HEK293 (cell line): ENCODE measurements around the gene PKP4.

Experiments
- CTCF ChIA-PET: fragments of 350-600 bp; formaldehyde crosslinking; extraction: SDS; loops from one replicate; lab custom pipeline; 2021; ENCODE audit warnings: antibody characterized with exemption; lab: Yijun Ruan, JAX
- POLR2A ChIA-PET: fragments of 300-600 bp; formaldehyde crosslinking; extraction: SDS; loops from one replicate; lab custom pipeline; 2020; ENCODE audit warnings: antibody characterized with exemption, inconsistent platforms; lab: Yijun Ruan, JAX
- H3K27ac ChIP-seq: fragments of 200-500 bp; sonication (Bioruptor generic); 2 replicates; pipeline ENCODE4 v1.5.1; 2014; ENCODE audit warnings: low read depth, low read length, control low read depth, inconsistent platforms; ENCODE audit errors: extremely low read depth
- H3K36me3 ChIP-seq, 2 experiments: fragments of 200-500 bp in 1 of 2; sonication (Bioruptor generic) in 1 of 2; 1 replicate in 1 of 2; 2 replicates in 1 of 2; pipeline ENCODE4 v1.5.1; 2014 to 2017; ENCODE audit warnings: inconsistent platforms in 2 of 2, low read length in 2 of 2; ENCODE audit not compliant: control insufficient read depth in 2 of 2, insufficient read depth in 1 of 2
- H3K4me1 ChIP-seq: fragments of 200-500 bp; sonication (Bioruptor generic); 2 replicates; pipeline ENCODE4 v1.5.1; 2014; ENCODE audit warnings: mild to moderate bottlenecking, low read length, inconsistent platforms; ENCODE audit not compliant: control insufficient read depth, insufficient read depth
- H3K4me3 ChIP-seq: 2 replicates; pipeline ENCODE4 v1.5.1; 2011; ENCODE audit warnings: low read depth, mild to moderate bottlenecking, control low read depth, low read length, moderate library complexity
- H3K9me3 ChIP-seq: fragments of 200-500 bp; sonication (Bioruptor generic); 2 replicates; pipeline ENCODE4 v1.5.1; 2014; ENCODE audit warnings: low read depth, low read length, inconsistent platforms; ENCODE audit not compliant: control insufficient read depth, insufficient read depth
- MZF1 ChIP-seq: fragments of 450-650 bp; formaldehyde crosslinking; IDR thresholded peaks from 2 replicates; pipeline ENCODE4 v1.5.1; 2017; ENCODE audit warnings: missing biosample characterization, missing genetic modification characterization, borderline replicate concordance
- PBX3 ChIP-seq: sonication (generic); formaldehyde crosslinking; IDR thresholded peaks from 2 replicates; pipeline ENCODE4 v1.8.1; 2022; ENCODE audit warnings: mild to moderate bottlenecking, moderate library complexity, missing genetic modification reagents
- RBAK ChIP-seq: fragments of 450-650 bp; formaldehyde crosslinking; IDR thresholded peaks from 2 replicates; pipeline ENCODE4 v1.5.1; 2016; ENCODE audit warnings: missing biosample characterization, missing genetic modification characterization
- SCRT2 ChIP-seq: fragments of 450-650 bp; formaldehyde crosslinking; IDR thresholded peaks from 2 replicates; pipeline ENCODE4 v1.5.1; 2016; ENCODE audit warnings: missing biosample characterization, missing genetic modification characterization
- SP3 ChIP-seq: fragments of 450-650 bp; formaldehyde crosslinking; IDR thresholded peaks from 2 replicates; pipeline ENCODE4 v1.5.1; 2016; ENCODE audit warnings: missing biosample characterization, missing genetic modification characterization
- ZBTB17 ChIP-seq: fragments of 450-650 bp; formaldehyde crosslinking; IDR thresholded peaks from 2 replicates; pipeline ENCODE4 v1.5.1; 2016; ENCODE audit warnings: missing biosample characterization, missing genetic modification characterization
- ZBTB21 ChIP-seq: fragments of 450-650 bp; formaldehyde crosslinking; IDR thresholded peaks from 2 replicates; pipeline ENCODE4 v1.5.1; 2017; ENCODE audit warnings: missing biosample characterization, missing genetic modification characterization
- ZBTB49 ChIP-seq: fragments of 450-650 bp; formaldehyde crosslinking; IDR thresholded peaks from 2 replicates; pipeline ENCODE4 v1.5.1; 2016; ENCODE audit warnings: missing biosample characterization, missing genetic modification characterization, low read depth
- ZFHX2 ChIP-seq: fragments of 450-650 bp; formaldehyde crosslinking; conservative IDR thresholded peaks from 2 replicates; pipeline ENCODE4 v1.5.1; 2016; ENCODE audit warnings: missing biosample characterization, missing genetic modification characterization
- ZNF214 ChIP-seq: fragments of 450-650 bp; formaldehyde crosslinking; IDR thresholded peaks from 2 replicates; pipeline ENCODE4 v1.5.1; 2017; ENCODE audit warnings: missing biosample characterization, mild to moderate bottlenecking, missing genetic modification characterization, borderline replicate concordance
- ZNF280C ChIP-seq: fragments of 450-650 bp; formaldehyde crosslinking; IDR thresholded peaks from 2 replicates; pipeline ENCODE4 v1.5.1; 2016; ENCODE audit warnings: missing biosample characterization, missing genetic modification characterization
- ZNF354C ChIP-seq: fragments of 450-650 bp; formaldehyde crosslinking; IDR thresholded peaks from 2 replicates; pipeline ENCODE4 v1.5.1; 2016; ENCODE audit warnings: missing biosample characterization, missing genetic modification characterization, low read depth, borderline replicate concordance
- ZNF37A ChIP-seq: fragments of 450-650 bp; IDR thresholded peaks from 2 replicates; pipeline ENCODE4 v1.5.1; 2018; ENCODE audit warnings: missing biosample characterization, missing genetic modification characterization
- ZNF433 ChIP-seq: fragments of 450-650 bp; formaldehyde crosslinking; IDR thresholded peaks from 2 replicates; pipeline ENCODE4 v1.5.1; 2016; ENCODE audit warnings: missing biosample characterization, missing genetic modification characterization, low read depth
- ZNF530 ChIP-seq: fragments of 450-650 bp; formaldehyde crosslinking; IDR thresholded peaks from 2 replicates; pipeline ENCODE4 v1.5.1; 2016; ENCODE audit warnings: low read depth, missing biosample characterization, missing genetic modification characterization
- ZNF548 ChIP-seq: fragments of 450-650 bp; formaldehyde crosslinking; IDR thresholded peaks from 2 replicates; pipeline ENCODE4 v1.5.1; 2016; ENCODE audit warnings: missing biosample characterization, missing genetic modification characterization
- ZNF560 ChIP-seq: fragments of 450-650 bp; formaldehyde crosslinking; IDR thresholded peaks from 2 replicates; pipeline ENCODE4 v1.5.1; 2017; ENCODE audit warnings: missing biosample characterization, missing genetic modification characterization, borderline replicate concordance
- ZNF610 ChIP-seq: fragments of 450-650 bp; formaldehyde crosslinking; IDR thresholded peaks from 2 replicates; pipeline ENCODE4 v1.5.1; 2016; ENCODE audit warnings: missing biosample characterization, missing genetic modification characterization, borderline replicate concordance
- ZNF701 ChIP-seq: fragments of 450-650 bp; formaldehyde crosslinking; IDR thresholded peaks from 2 replicates; pipeline ENCODE4 v1.5.1; 2016; ENCODE audit warnings: missing biosample characterization, missing genetic modification characterization
- ZNF768 ChIP-seq: fragments of 450-650 bp; formaldehyde crosslinking; IDR thresholded peaks from 2 replicates; pipeline ENCODE4 v1.5.1; 2018; ENCODE audit warnings: missing biosample characterization, mild to moderate bottlenecking, missing genetic modification characterization
- ZNF837 ChIP-seq: fragments of 450-650 bp; formaldehyde crosslinking; IDR thresholded peaks from 2 replicates; pipeline ENCODE4 v1.5.1; 2016; ENCODE audit warnings: missing biosample characterization, missing genetic modification characterization
- ZSCAN5A ChIP-seq: fragments of 450-650 bp; formaldehyde crosslinking; IDR thresholded peaks from 2 replicates; pipeline ENCODE4 v1.5.1; 2016; ENCODE audit warnings: missing biosample characterization, missing genetic modification characterization

Gene PKP4

GRCh38 chr2:158647436-158648231 lies 190.9 kb downstream of the PKP4 start:
- POLR2A ChIA-PET, result no interaction called here
- H3K36me3 ChIP-seq, result peaks cover 0 to 23% of the 10 kb centered on the region in 2 experiments; a peak in 2 of 3 replicates
- CTCF ChIA-PET, result interaction anchor here (0.6 to 1.4 kb wide), 4 partner anchors 58 to 183 kb away, joined by 3 to 4 read pairs (median 3); no protein-coding TSS in a partner anchor
- no peak overlapping the region for H3K27ac ChIP-seq
- H3K4me1 ChIP-seq, result no peaks in the 10 kb centered on the region
- no peak for TF ChIP-seq ZNF768
- TF ChIP-seq ZNF214 (tag by site-specific recombination), result no peak
- TF ChIP-seq ZNF560 (tag by site-specific recombination), result no peak
- TF ChIP-seq ZSCAN5A (tag by site-specific recombination), result no peak
- no peak for TF ChIP-seq ZNF280C (tag by site-specific recombination)
- TF ChIP-seq ZBTB21, result no peak
- no peak for TF ChIP-seq SP3 (tag by site-specific recombination)
- H3K4me3 ChIP-seq, result no peak overlapping the region
- H3K9me3 ChIP-seq, result no peaks in the 10 kb centered on the region

DNA sequence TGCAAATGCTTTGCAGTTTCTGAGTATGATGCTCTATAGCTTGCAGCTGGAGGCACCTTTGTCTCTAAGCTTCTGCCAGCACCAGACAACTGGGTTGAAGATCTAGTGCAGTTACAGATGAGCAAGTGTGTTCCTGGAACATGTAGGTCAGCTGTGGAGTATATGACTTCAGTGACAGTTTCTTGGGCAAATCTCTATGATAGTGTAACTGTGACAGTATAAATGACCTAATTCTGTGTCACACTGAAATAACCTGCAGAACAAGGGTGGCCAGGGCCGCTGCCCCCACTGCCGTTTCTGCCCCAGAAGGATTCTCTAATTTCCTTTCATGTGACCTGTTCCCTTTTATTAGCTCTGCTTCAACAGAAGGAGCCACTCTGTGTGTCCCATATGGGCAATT lies 193.1 kb downstream of the PKP4 start:
- CTCF ChIA-PET, result interaction anchor here (0.6 kb wide), 1 partner anchor 131 kb away, joined by 5 read pairs; no protein-coding TSS in a partner anchor
- Histone ChIP-seq H3K36me3 (peaks cover 0 to 12% of the 10 kb centered on the region in 2 experiments; a peak in 1 of 3 replicates), H3K9me3 (no peaks in the 10 kb centered on the region), H3K4me3 (no peak overlapping the region), H3K4me1 (no peaks in the 10 kb centered on the region), H3K27ac (no peak overlapping the region)
- POLR2A ChIA-PET, result no interaction called here
- TF ChIP-seq MZF1 (no peak), ZNF37A (no peak), ZNF530 (tag by site-specific recombination) (no peak), ZNF837 (no peak), SCRT2 (tag by site-specific recombination) (no peak), ZNF354C (no peak), ZBTB49 (no peak), ZBTB17 (no peak), ZNF610 (tag by site-specific recombination) (no peak), ZFHX2 (tag by site-specific recombination) (no peak), ZNF701 (tag by site-specific recombination) (no peak), ZNF548 (no peak), RBAK (no peak), ZNF433 (tag by site-specific recombination) (no peak), PBX3 (CRISPR knock-in tag) (no peak)
